ENCODE measurements around the gene GJB5.
"Not testable (repeated sequence)": the region's sequence is repeated elsewhere in the genome, so short reads cannot be mapped to it uniquely, and the experiment has no call there.

The GJB5 gene

DNA sequence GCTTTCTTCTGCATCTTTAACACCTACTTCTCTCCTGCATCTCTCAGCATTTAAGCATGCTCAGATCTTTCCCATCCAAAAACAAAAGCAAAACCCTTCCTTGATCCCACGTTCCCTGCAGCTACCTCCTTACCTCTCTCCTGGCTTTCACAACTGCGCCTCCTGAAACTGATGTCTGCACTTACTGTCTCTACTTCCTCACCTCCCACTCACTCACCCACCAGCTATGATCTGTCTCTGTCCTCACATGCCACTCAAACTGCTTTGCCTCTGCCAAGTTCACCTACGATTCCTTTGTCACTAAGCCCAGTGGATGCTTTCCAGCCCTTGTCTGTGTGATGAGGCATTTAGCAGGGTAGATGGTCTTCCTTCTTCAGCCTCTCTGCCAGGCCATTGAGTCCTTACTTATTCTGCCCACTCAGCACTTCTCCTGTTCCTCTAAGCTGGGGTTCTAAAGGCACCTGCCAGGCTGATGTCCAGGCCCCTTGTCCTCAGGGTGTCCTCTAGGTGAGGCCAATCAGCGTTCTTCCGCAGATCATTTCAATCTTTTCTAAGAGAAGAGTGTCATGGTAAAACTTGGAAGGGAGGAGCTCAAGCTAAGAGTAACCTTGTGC is 16.2 kb downstream of the GJB5 start:
- no peak for FAIRE-seq
- TF ChIP-seq SPI1 (IDR thresholded peaks at IDR 0.05; ENCODE audit: low read depth, low read length) (no peak), POLR2AphosphoS5 (IDR thresholded peaks at IDR 0.05; ENCODE audit: low read depth, low read length) (no peak), PAX5 (IDR thresholded peaks at IDR 0.05; ENCODE audit: insufficient read depth, low read length, severe bottlenecking) (no peak), TAF1 (IDR thresholded peaks at IDR 0.05; ENCODE audit: low read depth, low read length) (no peak), POU2F2 (IDR thresholded peaks at IDR 0.05; ENCODE audit: low read depth, low read length) (no peak), POLR2A (IDR thresholded peaks at IDR 0.05; ENCODE audit: low read depth, low read length) (no peak)
- no peak for DNase-seq (ENCODE audit: insufficient read length, low spot score)

- FAIRE-seq (no peak), DNase-seq (ENCODE audit: insufficient read length, low spot score) (no peak)
- no peak for TF ChIP-seq POLR2AphosphoS5 (IDR thresholded peaks at IDR 0.05; ENCODE audit: low read depth, low read length)
- no peak for TF ChIP-seq POLR2A (IDR thresholded peaks at IDR 0.05; ENCODE audit: low read depth, low read length)
- TF ChIP-seq SPI1 (IDR thresholded peaks at IDR 0.05; ENCODE audit: low read depth, low read length) = no peak
- no peak for TF ChIP-seq POU2F2 (IDR thresholded peaks at IDR 0.05; ENCODE audit: low read depth, low read length)
- TF ChIP-seq TAF1 (IDR thresholded peaks at IDR 0.05; ENCODE audit: low read depth, low read length) = no peak
- TF ChIP-seq PAX5 (IDR thresholded peaks at IDR 0.05; ENCODE audit: insufficient read depth, low read length, severe bottlenecking) = no peak
Observed at GRCh38 chr1:34771573-34772371, 16.9 kb downstream of the GJB5 start.

- not testable (repeated sequence) for FAIRE-seq; DNase-seq (ENCODE audit: insufficient read length, low spot score)
Observed at GRCh38 chr1:34773114-34773513, 18.3 kb downstream of the GJB5 start.

- FAIRE-seq (no peak), DNase-seq (ENCODE audit: insufficient read length, low spot score) (no peak)
- TF ChIP-seq POLR2AphosphoS5 (IDR thresholded peaks at IDR 0.05; ENCODE audit: low read depth, low read length) (no peak), PAX5 (IDR thresholded peaks at IDR 0.05; ENCODE audit: insufficient read depth, low read length, severe bottlenecking) (no peak), POLR2A (IDR thresholded peaks at IDR 0.05; ENCODE audit: low read depth, low read length) (no peak), SPI1 (IDR thresholded peaks at IDR 0.05; ENCODE audit: low read depth, low read length) (no peak), TAF1 (IDR thresholded peaks at IDR 0.05; ENCODE audit: low read depth, low read length) (no peak), POU2F2 (IDR thresholded peaks at IDR 0.05; ENCODE audit: low read depth, low read length) (no peak)
Observed at GRCh38 chr1:34774957-34775356, 20.1 kb downstream of the GJB5 start.

DNA sequence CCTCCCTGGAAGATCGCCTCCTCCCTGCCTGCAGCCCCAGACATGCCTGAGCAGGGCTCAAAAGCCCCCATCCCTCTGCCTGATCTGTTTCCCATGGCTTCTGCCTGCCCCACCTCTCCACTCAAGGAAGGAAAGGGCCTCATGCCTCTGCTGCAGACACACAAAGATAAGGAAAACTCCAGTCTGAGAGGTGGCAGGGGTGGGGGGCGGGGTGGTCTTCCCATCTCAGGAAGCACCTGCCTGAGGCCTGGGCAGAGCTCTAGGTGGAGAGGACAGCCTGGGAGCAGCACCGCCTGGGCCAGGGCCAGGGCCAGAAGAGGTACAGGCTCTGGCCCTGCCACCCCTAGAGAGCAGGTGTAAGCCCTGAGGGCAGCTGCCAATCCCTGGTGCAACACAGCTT is 22.1 kb downstream of the GJB5 start:
- FAIRE-seq (no peak), DNase-seq (ENCODE audit: insufficient read length, low spot score) (no peak)
- TF ChIP-seq PAX5 (IDR thresholded peaks at IDR 0.05; ENCODE audit: insufficient read depth, low read length, severe bottlenecking) = no peak
- no peak for TF ChIP-seq POLR2A (IDR thresholded peaks at IDR 0.05; ENCODE audit: low read depth, low read length)
- no peak for TF ChIP-seq TAF1 (IDR thresholded peaks at IDR 0.05; ENCODE audit: low read depth, low read length)
- no peak for TF ChIP-seq POLR2AphosphoS5 (IDR thresholded peaks at IDR 0.05; ENCODE audit: low read depth, low read length)
- TF ChIP-seq POU2F2 (IDR thresholded peaks at IDR 0.05; ENCODE audit: low read depth, low read length) = no peak
- no peak for TF ChIP-seq SPI1 (IDR thresholded peaks at IDR 0.05; ENCODE audit: low read depth, low read length)

DNA sequence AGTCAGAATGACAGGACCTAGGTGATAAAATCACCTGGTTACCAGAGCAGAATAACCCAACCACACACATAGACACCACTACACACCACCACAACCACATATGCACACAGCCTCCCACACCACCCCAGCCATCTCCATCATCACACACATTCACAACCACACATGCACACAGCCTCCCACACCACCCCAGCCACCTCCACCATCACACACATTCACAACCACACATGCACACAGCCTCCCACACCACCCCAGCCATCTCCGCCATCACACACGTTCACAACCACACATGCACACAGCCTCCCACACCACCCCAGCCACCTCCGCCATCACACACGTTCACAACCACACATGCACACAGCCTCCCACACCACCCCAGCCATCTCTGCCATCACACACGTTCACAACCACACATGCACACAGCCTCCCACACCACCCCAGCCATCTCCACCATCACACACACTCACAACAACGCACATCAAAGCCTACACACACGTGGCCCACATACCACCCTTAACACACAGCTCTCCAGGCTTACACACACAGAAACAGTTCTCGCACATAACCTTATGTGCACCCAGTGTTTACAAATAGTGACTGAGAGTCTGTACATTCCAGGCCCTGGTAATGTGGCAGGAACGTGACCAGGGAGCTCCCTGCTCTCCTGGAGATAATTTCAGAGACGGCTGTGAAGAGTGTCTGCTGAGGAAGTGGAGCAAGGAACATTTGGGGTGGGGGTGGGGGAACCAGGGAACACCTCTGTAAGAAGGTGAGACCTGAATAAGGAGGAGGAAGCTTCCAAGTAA is 22.9 kb downstream of the GJB5 start:
- TF ChIP-seq POU2F2 (IDR thresholded peaks at IDR 0.05; ENCODE audit: low read depth, low read length) (no peak), PAX5 (IDR thresholded peaks at IDR 0.05; ENCODE audit: insufficient read depth, low read length, severe bottlenecking) (no peak), POLR2A (IDR thresholded peaks at IDR 0.05; ENCODE audit: low read depth, low read length) (no peak), TAF1 (IDR thresholded peaks at IDR 0.05; ENCODE audit: low read depth, low read length) (no peak), POLR2AphosphoS5 (IDR thresholded peaks at IDR 0.05; ENCODE audit: low read depth, low read length) (no peak), SPI1 (IDR thresholded peaks at IDR 0.05; ENCODE audit: low read depth, low read length) (no peak)
- DNase-seq (ENCODE audit: insufficient read length, low spot score) = no peak
- FAIRE-seq = peak; percentile 43

GRCh38 chr1:34778381-34778780 is 23.5 kb downstream of the GJB5 start:
- no peak for DNase-seq (ENCODE audit: insufficient read length, low spot score)
- FAIRE-seq = no peak
- no peak for TF ChIP-seq POLR2AphosphoS5 (IDR thresholded peaks at IDR 0.05; ENCODE audit: low read depth, low read length)
- TF ChIP-seq POLR2A (IDR thresholded peaks at IDR 0.05; ENCODE audit: low read depth, low read length) = no peak
- no peak for TF ChIP-seq PAX5 (IDR thresholded peaks at IDR 0.05; ENCODE audit: insufficient read depth, low read length, severe bottlenecking)
- TF ChIP-seq POU2F2 (IDR thresholded peaks at IDR 0.05; ENCODE audit: low read depth, low read length) = no peak

GRCh38 chr1:34779005-34779404 is 24.2 kb downstream of the GJB5 start:
- DNase-seq (ENCODE audit: insufficient read length, low spot score) (no peak), FAIRE-seq (no peak)
- TF ChIP-seq TAF1 (IDR thresholded peaks at IDR 0.05; ENCODE audit: low read depth, low read length) (no peak), SPI1 (IDR thresholded peaks at IDR 0.05; ENCODE audit: low read depth, low read length) (no peak), POU2F2 (IDR thresholded peaks at IDR 0.05; ENCODE audit: low read depth, low read length) (no peak), POLR2A (IDR thresholded peaks at IDR 0.05; ENCODE audit: low read depth, low read length) (no peak), PAX5 (IDR thresholded peaks at IDR 0.05; ENCODE audit: insufficient read depth, low read length, severe bottlenecking) (no peak), POLR2AphosphoS5 (IDR thresholded peaks at IDR 0.05; ENCODE audit: low read depth, low read length) (no peak)

- DNase-seq (ENCODE audit: insufficient read length, low spot score) (no peak), FAIRE-seq (no peak)
- no peak for TF ChIP-seq POLR2A (IDR thresholded peaks at IDR 0.05; ENCODE audit: low read depth, low read length)
- no peak for TF ChIP-seq TAF1 (IDR thresholded peaks at IDR 0.05; ENCODE audit: low read depth, low read length)
- TF ChIP-seq PAX5 (IDR thresholded peaks at IDR 0.05; ENCODE audit: insufficient read depth, low read length, severe bottlenecking) = no peak
- no peak for TF ChIP-seq SPI1 (IDR thresholded peaks at IDR 0.05; ENCODE audit: low read depth, low read length)
- no peak for TF ChIP-seq POLR2AphosphoS5 (IDR thresholded peaks at IDR 0.05; ENCODE audit: low read depth, low read length)
Observed at GRCh38 chr1:34779526-34779925, 24.7 kb downstream of the GJB5 start.

Measured in GM12891 (cell line).